Chondrocyte (in vitro differentiated cells): Measurements from ENCODE around the gene ALKBH3. TPM values are rescaled to one million over a fixed set of nuclear protein-coding genes. Genes with fewer than 3 reads are reported as not detected.

Source experiments
- DNase-seq: peaks from one replicate; pipeline ENCODE4 v3.0.0; 2021; ENCODE audit warnings: mixed read lengths, low spot score
- H3K27ac Mint-ChIP-seq: one replicate; pipeline ENCODE4 v1.8.0; 2021; ENCODE audit warnings: mild to moderate bottlenecking, moderate library complexity, mixed read lengths; ENCODE audit not compliant: unreplicated experiment
- H3K27me3 Mint-ChIP-seq: 2 replicates; pipeline ENCODE4 v1.8.0; 2021; ENCODE audit warnings: low read depth, mixed read lengths
- H3K36me3 Mint-ChIP-seq: 2 replicates; pipeline ENCODE4 v1.8.0; 2021; ENCODE audit warnings: low read depth, mixed read lengths
- H3K4me1 Mint-ChIP-seq: 2 replicates; pipeline ENCODE4 v1.8.0; 2021; ENCODE audit warnings: low read depth, mild to moderate bottlenecking, mixed read lengths
- H3K4me3 Mint-ChIP-seq: one replicate; pipeline ENCODE4 v1.8.0; 2021; ENCODE audit warnings: mild to moderate bottlenecking, moderate library complexity, mixed read lengths; ENCODE audit not compliant: unreplicated experiment
- H3K9me3 Mint-ChIP-seq: 2 replicates; pipeline ENCODE4 v1.8.0; 2021; ENCODE audit warnings: low read depth, mixed read lengths
- total RNA-seq: library from RNA; stranded (reverse); gene quantifications from 3 replicates; pipeline ENCODE4 v1.2.1, GENCODE V29; 2021
- TF ChIP-seq, protein P1 (sequence below): fragments of 200-600 bp; sonication (generic); IDR thresholded peaks from 2 replicates; pipeline ENCODE4 v1.5.0; 2021; ENCODE audit warnings: antibody characterized with exemption, mild to moderate bottlenecking, moderate library complexity

ALKBH3 gene
- total RNA-seq, 1 donor from 2014 or later = 26.5 TPM

DNA sequence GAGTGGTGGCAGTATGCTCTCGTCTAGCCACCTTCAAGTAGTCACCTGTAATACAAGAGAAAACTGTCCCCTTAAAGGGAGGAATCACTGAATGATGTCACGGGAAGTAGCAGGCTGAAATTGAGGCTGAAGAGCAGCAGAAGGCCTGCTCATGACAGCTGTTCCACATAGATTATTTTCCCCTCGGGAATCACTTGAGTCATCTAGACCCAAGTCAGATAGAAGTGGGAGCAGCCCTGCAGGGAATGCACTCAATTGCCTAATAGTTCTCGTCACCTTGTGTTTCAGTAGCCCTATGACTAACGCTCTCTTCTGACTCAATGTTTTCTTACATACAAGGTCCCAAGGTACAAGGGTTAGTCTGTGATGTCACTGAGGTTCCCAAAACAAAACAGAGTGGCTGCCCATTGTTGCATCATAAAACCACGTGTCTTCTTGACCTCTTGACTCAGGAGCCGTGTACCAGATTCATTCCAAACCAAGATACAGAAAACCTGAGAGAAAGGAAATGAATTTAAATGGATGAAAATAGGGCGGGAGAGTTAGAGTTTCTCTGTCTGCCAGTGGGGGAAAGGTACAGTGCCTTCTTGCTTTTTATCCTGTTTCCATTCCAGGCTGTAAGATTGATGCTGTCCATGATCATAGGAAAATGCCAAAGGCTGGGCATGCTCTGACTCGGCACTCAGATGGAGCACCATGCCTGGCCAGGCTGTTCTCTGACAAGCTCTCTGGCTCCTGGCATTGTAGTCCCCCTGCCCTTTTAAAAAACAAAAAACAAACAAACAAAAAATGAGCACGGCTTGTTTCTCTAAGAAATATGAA, 40.2 kb downstream of the ALKBH3 start:
- peaks cover 11% of the 10 kb centered on the region for H3K36me3 Mint-ChIP-seq
- H3K27me3 Mint-ChIP-seq = no peaks in the 10 kb centered on the region
- no peak for DNase-seq
- H3K4me1 Mint-ChIP-seq = peaks cover 41% of the 10 kb centered on the region
- H3K9me3 Mint-ChIP-seq = no peaks in the 10 kb centered on the region
- H3K4me3 Mint-ChIP-seq = no peak overlapping the region
- TF ChIP-seq, protein P1, sequence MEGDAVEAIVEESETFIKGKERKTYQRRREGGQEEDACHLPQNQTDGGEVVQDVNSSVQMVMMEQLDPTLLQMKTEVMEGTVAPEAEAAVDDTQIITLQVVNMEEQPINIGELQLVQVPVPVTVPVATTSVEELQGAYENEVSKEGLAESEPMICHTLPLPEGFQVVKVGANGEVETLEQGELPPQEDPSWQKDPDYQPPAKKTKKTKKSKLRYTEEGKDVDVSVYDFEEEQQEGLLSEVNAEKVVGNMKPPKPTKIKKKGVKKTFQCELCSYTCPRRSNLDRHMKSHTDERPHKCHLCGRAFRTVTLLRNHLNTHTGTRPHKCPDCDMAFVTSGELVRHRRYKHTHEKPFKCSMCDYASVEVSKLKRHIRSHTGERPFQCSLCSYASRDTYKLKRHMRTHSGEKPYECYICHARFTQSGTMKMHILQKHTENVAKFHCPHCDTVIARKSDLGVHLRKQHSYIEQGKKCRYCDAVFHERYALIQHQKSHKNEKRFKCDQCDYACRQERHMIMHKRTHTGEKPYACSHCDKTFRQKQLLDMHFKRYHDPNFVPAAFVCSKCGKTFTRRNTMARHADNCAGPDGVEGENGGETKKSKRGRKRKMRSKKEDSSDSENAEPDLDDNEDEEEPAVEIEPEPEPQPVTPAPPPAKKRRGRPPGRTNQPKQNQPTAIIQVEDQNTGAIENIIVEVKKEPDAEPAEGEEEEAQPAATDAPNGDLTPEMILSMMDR = no peak
- peak overlapping the region; percentile 90 for H3K27ac Mint-ChIP-seq

DNA sequence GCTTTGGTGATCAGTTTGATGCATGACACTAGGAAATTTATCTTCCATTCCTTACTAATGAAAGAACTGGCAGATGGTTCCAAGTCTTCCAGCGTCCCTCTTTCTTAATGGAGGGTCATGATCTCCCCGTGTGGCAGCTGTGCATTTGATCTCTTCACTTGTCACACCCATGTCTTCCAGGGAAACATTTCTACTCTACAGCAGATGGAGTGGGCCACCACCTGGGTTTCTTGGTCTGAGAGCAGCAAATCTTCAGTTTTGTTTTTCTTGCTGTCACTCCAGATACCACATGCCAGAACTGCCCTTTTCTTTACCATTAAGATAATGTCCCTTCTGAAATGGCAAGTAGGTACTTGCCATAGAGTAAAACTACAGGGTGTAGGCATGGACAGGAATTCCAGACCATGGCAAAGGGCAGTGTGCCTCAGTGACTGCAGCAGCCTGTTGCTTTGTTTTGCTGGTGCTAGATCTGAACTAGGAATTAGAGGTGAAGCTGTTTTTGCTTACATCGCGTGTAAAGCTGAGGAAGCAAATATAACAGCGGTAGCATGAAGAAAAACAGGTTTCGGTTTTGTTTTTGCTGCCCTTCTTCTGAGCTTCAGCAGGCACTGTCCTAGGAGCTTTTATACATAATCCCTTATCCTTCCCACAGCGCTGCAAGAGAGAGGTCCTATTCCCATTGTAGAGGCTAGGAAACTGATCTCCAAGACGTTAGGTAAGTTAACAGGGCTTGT, 41.1 kb downstream of the ALKBH3 start:
- H3K4me1 Mint-ChIP-seq = peaks cover 41% of the 10 kb centered on the region
- TF ChIP-seq, protein P1 = no peak
- no peaks in the 10 kb centered on the region for H3K27me3 Mint-ChIP-seq
- H3K4me3 Mint-ChIP-seq = no peak overlapping the region
- H3K9me3 Mint-ChIP-seq = no peaks in the 10 kb centered on the region
- peak overlapping the region; percentile 96 for H3K27ac Mint-ChIP-seq
- peaks cover 11% of the 10 kb centered on the region for H3K36me3 Mint-ChIP-seq
- no peak for DNase-seq

DNA sequence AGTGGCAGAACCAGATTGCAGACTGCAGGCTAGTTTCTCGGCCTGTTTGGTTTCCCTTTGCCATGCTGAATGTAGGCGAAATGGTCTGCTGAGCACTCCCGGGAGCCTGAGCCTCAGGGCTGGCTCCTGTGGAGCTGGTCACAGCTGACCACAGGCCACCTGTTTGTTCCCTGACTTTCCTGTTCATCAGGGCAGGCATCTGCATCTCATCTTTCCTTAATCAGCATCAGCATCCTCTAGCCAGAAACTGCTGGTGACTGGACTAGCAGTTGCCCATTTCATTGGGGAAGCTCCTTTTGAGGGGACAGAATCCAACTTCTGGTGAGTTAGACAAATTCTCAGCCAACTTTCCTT, 41.6 kb downstream of the ALKBH3 start:
- TF ChIP-seq, protein P1 = no peak
- Mint-ChIP-seq H3K9me3 (no peaks in the 10 kb centered on the region), H3K27me3 (no peaks in the 10 kb centered on the region), H3K4me1 (peaks cover 41% of the 10 kb centered on the region), H3K4me3 (no peak overlapping the region), H3K36me3 (peaks cover 11% of the 10 kb centered on the region), H3K27ac (peak overlapping the region; percentile 96)
- DNase-seq = no peak

DNA sequence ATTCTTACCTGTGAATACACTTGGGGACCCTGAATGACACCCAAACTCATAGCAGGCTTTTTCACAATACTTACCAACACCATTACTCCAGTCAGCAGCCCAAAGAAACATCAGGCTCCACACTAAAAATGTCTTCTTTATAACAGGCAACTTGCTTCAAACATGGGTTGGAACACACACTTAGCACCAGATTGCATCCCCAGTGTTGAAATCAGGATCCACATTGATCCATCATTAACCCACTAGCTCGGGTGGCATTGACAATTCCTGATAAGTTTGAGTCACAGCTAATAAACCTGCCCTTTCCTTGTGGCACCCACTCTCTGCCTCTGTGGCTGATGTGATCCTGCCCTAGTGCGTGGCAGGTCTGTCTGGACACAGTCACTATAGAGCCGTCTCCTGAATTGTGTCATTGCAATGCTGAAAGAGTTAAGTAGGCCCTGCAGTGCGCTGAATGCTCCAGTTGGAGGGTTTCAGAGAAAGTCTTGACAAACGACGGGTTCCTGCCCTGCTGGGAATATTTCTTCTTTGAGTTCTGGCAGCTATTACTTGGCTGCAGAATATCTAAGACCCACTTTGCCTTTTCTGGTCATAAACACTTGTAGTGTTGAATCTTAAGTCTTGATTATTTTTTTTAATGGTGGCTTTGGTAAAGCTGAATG, 42.2 kb downstream of the ALKBH3 start:
- TF ChIP-seq, protein P1 = no peak
- H3K36me3 Mint-ChIP-seq = peaks cover 10% of the 10 kb centered on the region
- peak overlapping the region; percentile 96 for H3K27ac Mint-ChIP-seq
- no peaks in the 10 kb centered on the region for H3K27me3 Mint-ChIP-seq
- DNase-seq = no peak
- no peaks in the 10 kb centered on the region for H3K9me3 Mint-ChIP-seq
- no peak overlapping the region for H3K4me3 Mint-ChIP-seq
- peaks cover 41% of the 10 kb centered on the region for H3K4me1 Mint-ChIP-seq
